ENCODE measurements around the gene MYCBPAP.

DNA sequence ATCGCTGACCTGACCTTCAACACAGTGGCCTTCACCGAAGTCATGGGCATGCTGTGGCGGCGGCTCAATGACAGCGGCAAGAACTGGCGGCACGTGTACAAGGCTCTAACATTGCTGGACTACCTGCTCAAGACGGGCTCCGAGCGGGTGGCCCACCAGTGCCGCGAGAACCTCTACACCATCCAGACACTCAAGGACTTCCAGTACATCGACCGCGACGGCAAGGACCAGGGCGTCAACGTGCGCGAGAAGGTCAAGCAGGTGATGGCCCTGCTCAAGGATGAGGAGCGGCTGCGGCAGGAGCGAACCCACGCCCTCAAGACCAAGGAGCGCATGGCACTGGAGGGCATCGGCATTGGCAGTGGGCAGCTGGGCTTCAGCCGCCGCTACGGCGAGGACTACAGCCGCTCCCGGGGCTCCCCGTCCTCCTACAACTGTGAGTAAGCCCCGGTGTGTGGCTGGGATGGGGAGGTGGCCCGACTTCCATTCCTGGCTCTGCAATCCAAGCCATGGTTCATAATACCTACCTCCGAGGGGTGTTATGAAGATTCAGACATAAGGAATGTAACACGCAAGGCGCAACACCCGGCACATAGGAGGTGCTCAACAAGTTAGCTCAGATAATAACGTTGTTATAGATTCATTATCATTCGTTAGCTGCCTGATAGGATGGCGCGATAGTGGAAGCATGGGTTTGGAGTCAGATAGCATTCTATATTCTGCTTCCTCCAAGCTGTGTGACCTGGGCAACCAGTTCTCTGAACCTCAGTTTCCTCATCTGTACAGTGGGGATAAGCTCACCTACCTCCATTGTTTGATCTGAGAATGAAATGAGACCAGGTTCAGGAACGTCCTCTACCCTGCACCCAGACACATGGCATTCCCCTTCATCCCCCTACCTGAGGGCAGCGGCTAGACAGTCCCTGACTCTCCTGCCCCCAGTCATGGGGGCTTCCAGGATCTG, 28.7 kb downstream of the MYCBPAP start:
- no peak for TF ChIP-seq CTCF (IDR thresholded peaks at IDR 0.05)
- no peak for TF ChIP-seq POLR2A (IDR thresholded peaks at IDR 0.05)
